MG63 (cell line): Measurements from ENCODE around the gene CCDC93. TPM values are rescaled to one million over a fixed set of nuclear protein-coding genes. Genes with fewer than 3 reads are reported as not detected.
"Not testable (repeated sequence)": the region's sequence is repeated elsewhere in the genome, so short reads cannot be mapped to it uniquely, and the experiment has no call there.

ENCODE experiments used
- DNase-seq: peaks from one replicate; pipeline ENCODE4 v3.0.0-alpha.2; 2020
- H3K27me3 ChIP-seq: fragments of 250-450 bp; sonication (Bioruptor Pico); 2 replicates; pipeline ENCODE4 v1.5.1; 2020; ENCODE audit warnings: mild to moderate bottlenecking, moderate library complexity
- H3K36me3 ChIP-seq: fragments of 250-450 bp; sonication (Bioruptor Pico); 2 replicates; pipeline ENCODE4 v1.5.1; 2020; ENCODE audit warnings: mild to moderate bottlenecking, moderate library complexity
- H3K4me3 ChIP-seq: fragments of 250-450 bp; sonication (Bioruptor Pico); 2 replicates; pipeline ENCODE4 v1.5.1; 2020; ENCODE audit warnings: mild to moderate bottlenecking, moderate library complexity
- H3K9me3 ChIP-seq: fragments of 250-450 bp; sonication (Bioruptor Pico); 2 replicates; pipeline ENCODE4 v1.5.1; 2020; ENCODE audit warnings: mild to moderate bottlenecking, moderate library complexity
- total RNA-seq: library from RNA; depleted of rRNA; stranded (reverse); fragments of >200 nt; shearing (Covaris generic); gene quantifications from 2 replicates; pipeline ENCODE4 v1.2.3, GENCODE V29; 2014; ENCODE audit warnings: low replicate concordance

The CCDC93 gene
- total RNA-seq, 1 experiment from 2014 or later, result 13.2 TPM

DNA sequence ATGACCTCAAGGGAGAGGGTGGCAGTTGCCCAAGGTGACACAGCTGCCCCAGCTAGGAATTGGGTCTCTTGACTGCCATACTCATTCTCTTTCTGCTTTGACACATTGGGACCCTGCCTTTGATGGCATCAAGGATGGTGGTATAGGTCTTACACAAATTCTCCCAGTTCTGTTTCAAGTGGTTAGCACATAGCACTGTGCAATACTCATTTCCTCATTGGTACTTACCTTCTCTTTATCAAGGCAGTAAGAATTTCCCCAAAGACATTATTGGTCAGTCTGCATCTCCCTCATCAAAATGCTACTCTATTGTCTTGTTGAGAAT lies 35.9 kb upstream of the CCDC93 start:
- DNase-seq, result no peak

DNA sequence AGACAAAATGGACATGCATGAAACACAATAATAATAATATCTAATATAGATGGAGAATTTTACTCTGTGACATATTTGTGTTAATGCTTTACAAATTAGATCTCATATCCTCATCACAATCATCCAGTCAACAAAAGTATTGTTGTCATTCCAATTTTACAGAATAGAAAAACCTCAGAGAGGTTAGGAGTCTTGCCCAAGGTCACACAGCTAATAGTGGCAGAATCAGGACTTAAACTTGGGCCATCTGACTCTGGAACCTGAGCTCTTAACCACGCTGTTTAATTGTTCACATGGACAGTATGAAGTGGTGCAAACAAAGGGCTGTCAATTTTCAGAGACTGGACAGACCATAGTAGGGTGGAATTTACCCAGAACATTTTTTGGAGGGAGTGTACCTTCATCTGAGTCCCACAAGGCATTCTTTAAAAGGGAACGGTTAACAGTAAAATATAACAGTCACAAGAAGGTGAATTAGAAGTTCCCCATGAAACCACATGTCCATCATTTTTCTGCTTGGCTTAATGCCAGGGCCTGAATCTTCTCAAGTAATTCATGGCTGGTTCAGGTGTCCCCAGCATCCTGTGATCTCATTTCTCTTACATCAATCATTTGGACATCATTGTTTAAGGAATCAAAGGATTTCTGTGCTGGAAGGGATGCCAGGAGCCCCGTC lies 35.4 kb upstream of the CCDC93 start:
- Histone ChIP-seq H3K9me3 (no peaks in the 10 kb centered on the region), H3K36me3 (no peaks in the 10 kb centered on the region)
- no peak for DNase-seq

More for the DNA sequence above, 35.9 kb upstream of the CCDC93 start:
- no peaks in the 10 kb centered on the region for H3K27me3 ChIP-seq
- no peak overlapping the region for H3K4me3 ChIP-seq
- no peaks in the 10 kb centered on the region for H3K36me3 ChIP-seq
- no peaks in the 10 kb centered on the region for H3K9me3 ChIP-seq

DNA sequence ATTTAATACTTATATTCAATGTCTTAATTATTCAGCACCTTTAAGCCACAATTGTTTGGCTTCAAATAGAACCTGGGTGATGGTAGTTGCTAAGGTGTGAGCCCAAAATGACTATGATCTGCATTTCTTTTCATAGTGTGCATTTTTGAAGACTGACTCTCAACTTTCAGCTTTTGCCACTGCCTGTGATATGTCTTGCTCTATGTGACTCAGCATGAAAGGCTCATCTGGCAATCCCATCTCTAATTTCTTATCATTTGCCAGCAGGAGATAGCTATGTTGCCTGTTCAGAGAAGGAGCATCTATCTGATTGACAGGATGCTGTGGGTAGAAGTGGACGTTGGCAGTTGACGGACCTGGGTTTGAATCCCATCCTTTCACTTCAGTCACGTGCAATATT lies 34.5 kb upstream of the CCDC93 start:
- Histone ChIP-seq H3K9me3 (no peaks in the 10 kb centered on the region), H3K36me3 (no peaks in the 10 kb centered on the region), H3K27me3 (no peaks in the 10 kb centered on the region), H3K4me3 (no peak overlapping the region)
- DNase-seq, result no peak

More for the DNA sequence above, 35.4 kb upstream of the CCDC93 start:
- Histone ChIP-seq H3K27me3 (no peaks in the 10 kb centered on the region), H3K4me3 (no peak overlapping the region)

DNA sequence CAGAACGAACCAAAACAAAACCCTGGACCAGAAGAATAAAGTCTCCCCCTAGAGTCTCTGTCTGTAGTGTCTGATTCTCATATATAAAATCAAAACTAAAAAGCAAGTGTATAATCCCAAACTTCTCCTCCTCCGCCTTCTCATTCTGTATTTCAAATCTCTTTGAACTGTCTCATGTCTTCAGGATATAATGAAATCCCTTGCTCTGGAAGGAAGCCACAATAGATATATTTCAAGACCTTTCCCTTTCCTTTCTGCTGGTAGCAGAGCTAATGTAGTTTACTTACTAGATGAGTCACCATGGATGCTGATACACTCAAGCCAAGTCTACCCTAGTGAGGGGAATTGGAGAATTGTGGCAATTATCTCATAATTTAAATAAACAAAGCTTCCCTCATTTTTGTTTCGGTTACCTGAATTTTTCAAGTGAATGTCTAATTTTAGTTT lies 33.5 kb upstream of the CCDC93 start:
- Histone ChIP-seq H3K36me3 (no peaks in the 10 kb centered on the region), H3K4me3 (no peak overlapping the region), H3K27me3 (no peaks in the 10 kb centered on the region), H3K9me3 (no peaks in the 10 kb centered on the region)
- DNase-seq, result peak; percentile 21

DNA sequence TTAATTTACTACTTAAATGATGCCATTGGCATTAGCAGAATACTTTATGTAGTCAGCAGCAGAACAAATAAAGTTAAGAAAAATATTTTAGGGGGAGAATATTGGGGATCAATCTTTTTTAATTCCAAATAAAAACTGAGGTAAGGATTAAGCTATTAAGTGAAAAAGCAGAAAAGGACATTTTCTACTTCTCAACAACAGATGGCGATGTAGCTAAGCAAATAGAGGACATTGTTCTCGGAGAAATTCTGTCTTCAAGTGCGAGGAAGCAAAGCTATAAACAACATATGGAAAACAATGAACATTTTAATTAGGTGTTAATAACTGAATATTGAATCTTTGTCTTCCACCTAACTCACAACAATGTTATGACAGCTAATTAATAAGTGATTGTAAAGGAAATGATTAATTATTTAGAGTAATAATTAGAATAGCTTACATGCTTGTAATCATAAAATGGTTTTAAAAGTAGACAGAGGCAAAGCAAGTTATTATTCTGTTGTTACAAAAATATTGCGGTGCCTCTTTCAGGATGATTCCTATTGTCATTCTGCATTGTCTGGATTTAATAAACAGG lies 32.9 kb upstream of the CCDC93 start:
- no peaks in the 10 kb centered on the region for H3K27me3 ChIP-seq
- no peaks in the 10 kb centered on the region for H3K36me3 ChIP-seq
- H3K9me3 ChIP-seq, result no peaks in the 10 kb centered on the region
- no peak overlapping the region for H3K4me3 ChIP-seq
- no peak for DNase-seq

DNA sequence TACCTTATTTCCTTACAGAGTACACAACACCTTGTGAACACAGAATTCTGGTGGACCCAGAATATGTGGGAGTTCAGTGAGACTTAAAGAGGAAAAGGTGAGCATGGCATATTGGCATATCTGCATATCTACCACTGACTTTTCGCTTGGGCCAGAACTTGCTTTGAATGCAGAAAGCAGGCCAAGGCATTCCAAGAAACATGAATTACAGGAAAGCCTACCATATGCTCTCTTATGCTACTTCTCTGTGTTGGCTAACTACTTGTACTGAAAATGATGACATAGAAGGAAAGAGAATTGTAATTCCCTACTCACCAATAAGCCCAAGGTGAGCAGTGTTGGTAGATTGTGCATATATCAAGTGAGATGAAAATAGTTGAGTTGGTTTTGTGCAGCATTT lies 31.4 kb upstream of the CCDC93 start:
- no peaks in the 10 kb centered on the region for H3K27me3 ChIP-seq
- no peak overlapping the region for H3K4me3 ChIP-seq
- H3K36me3 ChIP-seq, result no peaks in the 10 kb centered on the region
- no peaks in the 10 kb centered on the region for H3K9me3 ChIP-seq
- DNase-seq, result no peak

DNA sequence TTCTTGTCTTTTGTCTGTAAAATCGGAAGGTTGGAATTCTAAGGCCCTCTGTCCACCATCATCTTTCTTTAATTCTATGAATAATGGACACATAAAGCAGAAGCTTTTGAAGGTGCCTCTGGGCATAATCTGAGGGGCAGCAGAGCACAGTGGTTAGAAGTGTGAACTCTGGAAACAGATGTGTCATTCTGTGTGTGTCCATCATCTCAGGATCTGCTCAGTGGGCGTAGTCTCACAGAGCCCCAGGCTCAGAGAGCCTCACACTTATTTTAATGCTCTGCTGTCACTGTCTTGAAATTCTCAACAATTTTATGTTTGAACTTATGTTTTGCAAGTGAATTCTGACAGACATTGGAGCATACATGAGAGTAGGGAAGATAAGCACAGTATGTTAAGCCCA lies 31.0 kb upstream of the CCDC93 start:
- no peaks in the 10 kb centered on the region for H3K36me3 ChIP-seq
- H3K9me3 ChIP-seq, result no peaks in the 10 kb centered on the region
- DNase-seq, result no peak
- no peaks in the 10 kb centered on the region for H3K27me3 ChIP-seq
- H3K4me3 ChIP-seq, result no peak overlapping the region

DNA sequence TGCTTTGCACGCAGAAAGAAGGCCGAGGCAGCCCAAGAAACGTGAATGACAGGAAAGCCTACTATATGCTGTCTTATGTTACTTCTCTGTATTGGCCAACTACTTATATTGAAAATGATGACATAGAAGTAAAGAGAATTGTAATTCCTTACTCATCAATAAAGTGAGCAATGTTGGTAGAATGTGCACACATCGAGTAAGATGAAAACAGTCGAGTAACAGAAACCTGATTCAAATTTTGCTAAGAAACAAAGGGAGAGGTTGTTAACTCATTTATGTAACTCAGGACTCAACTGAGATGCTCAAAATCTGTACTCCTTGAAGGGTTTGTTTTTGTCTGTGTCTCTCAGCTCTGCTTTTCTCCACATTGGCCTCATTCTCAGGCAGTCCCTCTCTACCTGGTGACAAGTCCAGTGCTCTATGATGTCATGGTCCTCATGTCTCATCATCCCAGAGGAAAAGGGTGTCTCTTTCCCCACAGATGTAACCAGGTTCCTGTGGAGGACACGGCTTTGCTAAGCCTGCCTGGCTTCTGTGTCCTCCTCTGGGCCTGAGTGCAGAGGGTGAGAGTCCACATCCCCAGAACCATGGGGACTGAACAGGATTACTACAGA lies 30.3 kb upstream of the CCDC93 start:
- DNase-seq, result no peak
- no peaks in the 10 kb centered on the region for H3K27me3 ChIP-seq
- no peaks in the 10 kb centered on the region for H3K9me3 ChIP-seq
- no peaks in the 10 kb centered on the region for H3K36me3 ChIP-seq
- no peak overlapping the region for H3K4me3 ChIP-seq

DNA sequence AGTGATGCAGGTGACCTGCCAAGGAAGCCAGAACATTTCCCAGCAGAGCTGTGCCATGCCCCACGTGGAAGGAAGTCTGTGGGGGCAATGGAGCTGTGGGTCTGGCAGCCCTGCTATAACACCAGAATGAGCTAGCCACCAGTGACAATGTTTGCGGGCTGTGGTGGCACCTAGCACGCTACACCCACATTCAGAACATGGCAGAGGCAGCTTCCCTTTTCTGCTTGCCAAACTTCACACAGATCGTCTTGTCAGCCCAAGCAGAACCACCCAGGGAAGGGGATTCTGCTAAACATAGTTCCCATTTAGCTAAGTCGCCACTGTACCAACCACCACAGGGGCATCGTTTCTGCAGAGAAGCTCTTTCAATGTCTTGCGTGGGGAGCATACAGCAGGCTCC lies 27.0 kb upstream of the CCDC93 start:
- peaks cover 4% of the 10 kb centered on the region for H3K9me3 ChIP-seq
- no peaks in the 10 kb centered on the region; the same call in 1 of the 2 replicates for H3K27me3 ChIP-seq
- DNase-seq, result no peak
- no peaks in the 10 kb centered on the region for H3K36me3 ChIP-seq
- H3K4me3 ChIP-seq, result no peak overlapping the region

DNA sequence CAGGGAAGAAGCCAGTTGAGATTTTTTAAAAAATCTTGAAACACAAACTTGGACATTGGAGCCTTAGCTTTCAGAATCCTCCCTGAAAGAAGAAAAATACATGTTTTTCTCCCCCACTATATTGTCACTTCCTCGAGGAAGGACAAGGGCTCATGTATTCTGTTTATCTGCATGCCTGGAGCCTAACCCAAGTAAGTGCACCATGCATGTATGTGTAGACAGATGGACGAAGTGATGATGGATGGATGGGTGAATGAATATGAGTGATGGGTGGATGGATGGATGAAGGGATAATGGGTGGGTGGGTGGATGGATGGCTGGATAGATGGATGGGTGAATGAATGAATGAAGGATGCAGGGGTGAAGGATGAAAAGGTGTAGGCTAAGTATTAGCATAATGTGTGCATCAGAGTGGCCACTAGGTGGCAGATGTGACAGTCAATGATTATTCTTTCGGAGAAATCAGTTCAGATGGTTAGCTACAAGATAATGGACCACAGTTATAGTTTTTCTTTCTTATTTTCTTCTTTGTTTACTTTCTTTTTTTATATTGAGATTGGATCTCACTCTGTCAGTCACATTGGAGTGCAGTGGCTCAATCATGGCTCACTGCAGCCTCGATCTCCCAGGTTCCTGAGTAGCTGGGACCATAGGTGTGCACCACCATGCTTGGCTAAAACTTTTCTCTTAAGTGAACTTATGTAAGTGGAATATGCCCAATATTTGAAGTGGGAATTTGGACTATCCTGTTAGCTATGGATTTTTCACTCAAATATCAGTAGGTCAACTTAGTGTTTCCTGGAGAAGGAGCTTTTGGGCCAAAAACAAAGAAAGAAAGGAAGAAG lies 18.5 kb upstream of the CCDC93 start:
- peaks cover 5% of the 10 kb centered on the region for H3K9me3 ChIP-seq
- no peaks in the 10 kb centered on the region for H3K36me3 ChIP-seq
- no peak for DNase-seq
- H3K4me3 ChIP-seq, result no peak overlapping the region
- no peaks in the 10 kb centered on the region for H3K27me3 ChIP-seq

DNA sequence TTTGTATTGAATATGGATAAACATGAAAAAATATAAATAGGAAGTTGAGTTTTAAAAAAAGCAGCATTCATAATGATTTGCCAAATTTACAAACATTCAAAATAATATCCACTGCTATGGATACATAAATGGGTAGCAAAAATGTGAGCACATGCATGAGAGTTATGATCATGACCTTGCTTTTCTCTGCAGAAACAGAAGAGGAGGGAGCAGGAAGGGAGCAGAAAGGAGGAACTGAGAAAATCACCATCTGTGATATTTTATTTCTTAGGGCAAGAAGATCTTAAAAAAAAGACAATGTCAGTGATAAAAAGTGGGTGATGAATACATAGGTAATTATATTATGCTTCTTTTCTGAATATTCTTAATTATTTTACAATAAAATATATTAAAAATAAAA lies 17.7 kb upstream of the CCDC93 start:
- Histone ChIP-seq H3K36me3 (no peaks in the 10 kb centered on the region), H3K27me3 (no peaks in the 10 kb centered on the region), H3K9me3 (peaks cover 5% of the 10 kb centered on the region), H3K4me3 (no peak overlapping the region)
- DNase-seq, result no peak

DNA sequence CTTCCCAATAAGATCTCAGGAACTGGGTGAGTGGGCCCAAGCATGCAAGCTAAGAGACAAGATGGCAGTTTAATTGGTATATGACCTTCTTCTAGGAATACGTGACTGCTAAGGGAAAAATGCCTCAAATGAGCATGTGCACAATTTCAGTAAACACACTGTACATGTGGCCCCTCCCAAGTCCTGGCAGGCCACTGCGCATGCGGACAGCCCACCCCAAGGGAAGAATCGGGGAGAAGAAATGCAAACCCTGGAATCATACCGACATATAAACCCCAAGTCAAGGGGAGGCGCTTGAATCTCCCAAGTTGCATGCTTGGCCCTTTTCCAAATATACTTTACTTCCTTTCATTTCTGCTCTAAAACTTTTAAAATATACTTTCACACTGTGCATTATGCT lies 15.2 kb upstream of the CCDC93 start:
- Histone ChIP-seq H3K36me3 (no peaks in the 10 kb centered on the region), H3K27me3 (no peaks in the 10 kb centered on the region), H3K4me3 (no peak overlapping the region)

DNA sequence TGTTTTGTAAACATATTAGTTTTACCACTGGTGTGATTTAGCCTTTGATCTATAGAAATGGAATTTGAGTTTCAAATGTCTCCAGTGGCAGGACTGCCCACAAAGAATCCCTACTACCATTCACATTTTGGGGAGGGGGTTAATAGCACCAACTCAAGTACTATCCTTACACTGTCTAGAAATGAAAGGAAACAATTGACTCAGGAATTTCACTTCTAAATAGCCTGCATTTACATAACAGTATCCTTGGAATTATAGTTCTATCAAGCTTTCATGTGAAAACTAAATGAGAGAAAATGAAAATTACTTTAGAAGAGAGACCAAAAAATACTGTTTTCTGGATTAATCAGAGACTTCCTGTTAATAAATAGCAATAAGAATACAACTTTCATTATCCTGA lies 7.5 kb upstream of the CCDC93 start:
- Histone ChIP-seq H3K9me3 (no peaks in the 10 kb centered on the region), H3K36me3 (no peaks in the 10 kb centered on the region), H3K27me3 (no peaks in the 10 kb centered on the region), H3K4me3 (no peak overlapping the region)
- no peak for DNase-seq

More for the DNA sequence above, 15.2 kb upstream of the CCDC93 start:
- no peaks in the 10 kb centered on the region for H3K9me3 ChIP-seq
- DNase-seq, result no peak

DNA sequence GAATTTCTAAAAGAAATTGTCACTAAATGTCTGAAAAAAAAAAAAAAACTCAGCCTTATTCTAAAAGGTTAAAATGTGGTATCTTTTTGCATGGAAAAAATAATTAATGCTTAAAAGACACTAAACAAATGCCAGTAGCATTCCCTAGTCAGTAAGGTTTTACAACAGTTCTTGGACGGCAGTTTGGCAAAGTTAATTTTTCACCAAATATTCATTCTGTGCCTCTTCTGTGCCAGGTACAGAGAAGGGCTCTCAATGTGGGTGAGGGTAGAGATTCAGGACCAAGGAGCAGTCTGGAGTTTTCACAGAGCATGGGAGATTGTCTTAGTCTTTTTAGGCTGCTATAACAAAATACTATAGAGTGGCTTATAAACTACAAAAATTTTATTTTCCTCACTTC lies 6.0 kb upstream of the CCDC93 start:
- no peaks in the 10 kb centered on the region for H3K36me3 ChIP-seq
- no peak overlapping the region for H3K4me3 ChIP-seq
- H3K27me3 ChIP-seq, result no peaks in the 10 kb centered on the region
- no peak for DNase-seq
- no peaks in the 10 kb centered on the region for H3K9me3 ChIP-seq

DNA sequence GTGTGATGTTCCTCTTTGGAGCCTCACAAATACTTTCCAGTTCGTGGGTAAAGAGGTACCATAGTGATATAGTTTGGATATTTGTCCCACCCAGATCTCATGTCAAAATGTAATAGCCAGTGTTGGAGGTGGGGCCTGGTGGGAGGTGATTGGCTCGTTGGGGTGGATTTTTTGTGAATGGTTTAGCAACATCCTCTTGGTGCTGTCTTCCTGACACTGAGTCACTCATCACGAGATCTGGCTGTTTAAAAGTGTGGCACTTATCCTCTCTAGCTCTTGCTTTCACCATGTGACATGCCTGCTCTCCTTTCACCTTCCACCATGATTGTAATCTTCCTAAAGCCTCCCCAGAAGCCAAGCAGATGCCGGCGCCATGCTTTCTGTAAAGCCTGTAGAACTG lies 3.0 kb upstream of the CCDC93 start:
- Histone ChIP-seq H3K27me3 (no peaks in the 10 kb centered on the region), H3K4me3 (no peak overlapping the region), H3K36me3 (no peaks in the 10 kb centered on the region; the same call in 1 of the 2 replicates), H3K9me3 (no peaks in the 10 kb centered on the region)
- DNase-seq, result no peak

DNA sequence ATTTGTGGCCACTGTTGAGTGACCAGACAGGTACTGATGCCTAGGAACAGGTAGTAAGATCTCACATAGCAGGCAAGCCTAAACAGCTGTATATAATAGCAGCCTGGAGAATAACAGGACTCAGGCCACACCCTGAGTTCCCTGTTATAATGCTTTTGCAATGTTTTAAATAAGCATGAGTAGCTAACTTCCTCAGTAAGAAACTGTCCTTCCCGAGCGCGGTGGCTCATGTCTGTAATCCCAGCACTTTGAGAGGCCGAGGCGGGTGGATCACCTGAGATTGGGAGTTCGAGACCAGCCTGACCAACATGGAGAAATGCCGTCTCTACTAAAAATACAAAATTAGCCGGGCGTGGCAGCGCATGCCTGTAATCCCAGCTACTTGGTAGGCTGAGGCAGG lies 1.9 kb upstream of the CCDC93 start:
- not testable (repeated sequence) for H3K27me3 ChIP-seq, H3K9me3 ChIP-seq, DNase-seq, H3K4me3 ChIP-seq, H3K36me3 ChIP-seq

DNA sequence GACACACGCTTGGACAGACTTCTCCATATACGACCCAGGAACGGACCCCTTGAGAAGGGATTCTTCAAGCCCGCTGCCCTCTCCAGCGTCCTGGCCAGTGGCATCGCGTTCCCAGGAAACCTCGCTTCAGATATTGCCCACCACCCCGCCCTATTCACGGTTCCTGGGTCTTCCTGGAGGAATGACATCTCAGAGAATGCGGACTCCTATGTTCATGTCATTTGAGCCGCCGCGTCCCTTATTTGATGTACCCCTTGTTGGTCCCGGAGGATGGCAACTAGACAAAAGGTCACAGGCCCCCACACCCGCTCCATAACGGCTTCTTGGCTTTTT lies 588 bp upstream of the CCDC93 start:
- H3K36me3 ChIP-seq, result peaks cover 4% of the 10 kb centered on the region
- no peak for DNase-seq

More for the DNA sequence above, 588 bp upstream of the CCDC93 start:
- Histone ChIP-seq H3K27me3 (no peaks in the 10 kb centered on the region), H3K9me3 (no peaks in the 10 kb centered on the region), H3K4me3 (peak overlapping the region; percentile 98)
